HL-60 (cell line): ENCODE measurements around the gene MBD3.

Experiments
- CTCF ChIP-seq: IDR thresholded peaks from one replicate; pipeline ENCODE4 v1.5.1; 2011; ENCODE audit warnings: low read length, control low read depth, inconsistent platforms; ENCODE audit not compliant: insufficient read depth
- GABPA ChIP-seq: IDR thresholded peaks from 2 replicates; pipeline ENCODE4 v1.6.1; 2012; ENCODE audit warnings: low read depth
- POLR2AphosphoS5 ChIP-seq: IDR thresholded peaks from 2 replicates; pipeline ENCODE4 v1.6.1; 2012; ENCODE audit warnings: low read depth
- REST ChIP-seq: IDR thresholded peaks from 2 replicates; pipeline ENCODE4 v1.6.1; 2012; ENCODE audit warnings: low read depth; ENCODE audit not compliant: insufficient replicate concordance
- SPI1 ChIP-seq: IDR thresholded peaks from 2 replicates; pipeline ENCODE4 v1.6.1; 2012; ENCODE audit warnings: low read depth, mild to moderate bottlenecking, borderline replicate concordance

GRCh38 chr19:1551068-1552040, 41.3 kb downstream of the MBD3 start:
- TF ChIP-seq CTCF (no peak), POLR2AphosphoS5 (no peak), SPI1 (no peak), GABPA (no peak), REST (no peak)
